Measurements from ENCODE around the gene MRTFB. TPM values are rescaled to one million over a fixed set of nuclear protein-coding genes. Genes with fewer than 3 reads are reported as not detected.

The MRTFB gene
- total RNA-seq, 3 donors from 2014 or later (not counting 1 experiment from before 2014, with no cell fraction given): 12.8 to 22.8 (median 19.6) TPM

DNA sequence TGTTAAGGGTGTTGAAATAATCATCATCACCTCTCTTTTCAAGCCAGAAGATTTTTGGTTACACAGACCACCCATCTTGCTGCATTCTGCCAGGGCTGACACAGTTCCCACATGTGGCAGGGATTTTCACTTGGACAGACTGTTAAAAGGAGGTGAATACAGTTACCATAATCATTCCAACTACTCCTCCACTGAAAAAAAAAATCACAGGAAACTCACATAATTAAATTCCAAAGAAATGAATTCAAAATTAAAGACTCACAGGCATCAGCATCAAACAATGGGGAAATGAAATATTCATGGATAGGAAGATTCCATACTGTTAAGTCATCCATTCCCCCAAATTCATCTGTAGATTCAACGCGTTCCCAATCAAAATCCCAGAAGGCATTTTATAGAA is 209.4 kb downstream of the MRTFB start:
- WGBS (ENCODE audit: insufficient coverage): no CpG with 5 or more reads among the region's 2 CpGs
- no peaks in the 10 kb centered on the region for H3K9me3 ChIP-seq (ENCODE audit: control insufficient read depth, insufficient read depth, low read length)
- intact Hi-C loops (cut with micrococcal nuclease): no loop called here
- Mint-ChIP-seq H3K27me3 (ENCODE audit: low read depth in 2 of 2) (peaks cover 7 to 8% of the 10 kb centered on the region in 2 donors), H3K36me3 (no peaks in the 10 kb centered on the region), H3K27ac (no peak overlapping the region), H3K9me3 (no peaks in the 10 kb centered on the region), H3K4me1 (peaks cover 13 to 14% of the 10 kb centered on the region in 2 donors), H3K4me3 (no peak overlapping the region)
- H3K4me1 ChIP-seq (ENCODE audit: control insufficient read depth, insufficient read depth, low read length): peaks cover 4% of the 10 kb centered on the region
- H3K27ac ChIP-seq (ENCODE audit: low read length): no peak overlapping the region
- H3K27me3 ChIP-seq (ENCODE audit: control insufficient read depth, insufficient read depth, low read length): no peaks in the 10 kb centered on the region
- TF ChIP-seq, protein P1, sequence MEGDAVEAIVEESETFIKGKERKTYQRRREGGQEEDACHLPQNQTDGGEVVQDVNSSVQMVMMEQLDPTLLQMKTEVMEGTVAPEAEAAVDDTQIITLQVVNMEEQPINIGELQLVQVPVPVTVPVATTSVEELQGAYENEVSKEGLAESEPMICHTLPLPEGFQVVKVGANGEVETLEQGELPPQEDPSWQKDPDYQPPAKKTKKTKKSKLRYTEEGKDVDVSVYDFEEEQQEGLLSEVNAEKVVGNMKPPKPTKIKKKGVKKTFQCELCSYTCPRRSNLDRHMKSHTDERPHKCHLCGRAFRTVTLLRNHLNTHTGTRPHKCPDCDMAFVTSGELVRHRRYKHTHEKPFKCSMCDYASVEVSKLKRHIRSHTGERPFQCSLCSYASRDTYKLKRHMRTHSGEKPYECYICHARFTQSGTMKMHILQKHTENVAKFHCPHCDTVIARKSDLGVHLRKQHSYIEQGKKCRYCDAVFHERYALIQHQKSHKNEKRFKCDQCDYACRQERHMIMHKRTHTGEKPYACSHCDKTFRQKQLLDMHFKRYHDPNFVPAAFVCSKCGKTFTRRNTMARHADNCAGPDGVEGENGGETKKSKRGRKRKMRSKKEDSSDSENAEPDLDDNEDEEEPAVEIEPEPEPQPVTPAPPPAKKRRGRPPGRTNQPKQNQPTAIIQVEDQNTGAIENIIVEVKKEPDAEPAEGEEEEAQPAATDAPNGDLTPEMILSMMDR (IDR thresholded peaks at IDR 0.05): no peak
- DNase-seq: no peak
- ATAC-seq: no peak
- H3K4me3 ChIP-seq (ENCODE audit: low read length): no peak overlapping the region
- no peaks in the 10 kb centered on the region for H3K36me3 ChIP-seq (ENCODE audit: control insufficient read depth, insufficient read depth, low read length)

DNA sequence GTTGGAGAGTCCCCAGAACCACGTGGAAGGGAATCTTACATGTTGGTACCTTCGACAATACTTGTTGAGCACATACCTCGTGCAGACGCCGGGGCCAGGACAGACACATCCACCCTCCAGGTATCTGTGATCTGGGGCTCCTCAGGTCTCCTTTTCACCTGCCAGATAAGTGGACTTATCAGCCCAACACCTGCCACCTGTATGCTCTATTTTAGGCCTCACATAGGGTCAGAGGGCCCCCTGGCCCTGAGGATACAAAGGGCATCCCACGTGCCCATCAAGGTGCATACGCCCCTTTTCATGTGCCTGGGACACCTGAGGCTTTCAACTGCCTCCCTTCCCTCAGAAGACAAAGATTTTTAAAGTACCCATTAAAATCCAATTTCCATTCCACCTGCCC is 212.7 kb downstream of the MRTFB start:
- no peak for DNase-seq
- 86% methylated on average over 7 of the region's 7 CpGs for WGBS (ENCODE audit: insufficient coverage)

DNA sequence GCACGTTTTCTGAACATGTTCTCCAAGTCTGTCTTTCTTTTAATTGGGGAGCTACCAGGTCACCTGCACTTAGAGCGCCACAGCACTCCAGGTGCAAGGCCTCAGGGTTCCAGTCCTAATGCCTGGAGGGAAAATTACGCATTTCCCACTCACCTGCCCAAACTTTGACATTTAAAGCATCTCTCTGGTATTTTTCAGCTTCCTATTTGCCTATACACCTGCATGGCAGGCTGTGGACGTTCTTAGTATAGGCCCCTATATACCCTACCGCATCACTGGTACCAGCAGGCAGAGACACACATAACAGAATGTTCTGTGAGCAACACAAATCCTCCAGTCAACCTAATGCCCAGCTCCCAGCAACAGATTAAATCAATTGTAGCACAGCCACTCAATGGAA is 213.3 kb downstream of the MRTFB start:
- no peak for ATAC-seq
- H3K36me3 ChIP-seq (ENCODE audit: control insufficient read depth, insufficient read depth, low read length): no peaks in the 10 kb centered on the region
- H3K27ac Mint-ChIP-seq: peak overlapping the region in 1 of 2 donors; percentile 90
- H3K27me3 Mint-ChIP-seq (ENCODE audit: low read depth in 2 of 2): no peaks in the 10 kb centered on the region
- peak overlapping the region; percentile 92 for H3K4me3 Mint-ChIP-seq
- H3K9me3 Mint-ChIP-seq: peaks cover 3 to 5% of the 10 kb centered on the region in 2 donors
- peaks cover 5% of the 10 kb centered on the region for H3K9me3 ChIP-seq (ENCODE audit: control insufficient read depth, insufficient read depth, low read length)
- H3K4me1 Mint-ChIP-seq: peaks cover 23 to 36% of the 10 kb centered on the region in 2 donors
- intact Hi-C loops (cut with micrococcal nuclease): no loop called here
- DNase-seq: no peak
- H3K36me3 Mint-ChIP-seq: peaks cover 6% of the 10 kb centered on the region
- TF ChIP-seq, protein P1 (IDR thresholded peaks at IDR 0.05): no peak
- 92% methylated on average over 5 of the region's 5 CpGs for whole genome bisulfite sequencing (ENCODE audit: insufficient coverage)
- no peaks in the 10 kb centered on the region for H3K27me3 ChIP-seq (ENCODE audit: control insufficient read depth, insufficient read depth, low read length)
- H3K27ac ChIP-seq (ENCODE audit: low read length): no peak overlapping the region
- H3K4me1 ChIP-seq (ENCODE audit: control insufficient read depth, insufficient read depth, low read length): peaks cover 17% of the 10 kb centered on the region
- H3K4me3 ChIP-seq (ENCODE audit: low read length): no peak overlapping the region

More for the DNA sequence above, 212.7 kb downstream of the MRTFB start:
- Histone ChIP-seq H3K36me3 (ENCODE audit: control insufficient read depth, insufficient read depth, low read length) (no peaks in the 10 kb centered on the region), H3K9me3 (ENCODE audit: control insufficient read depth, insufficient read depth, low read length) (no peaks in the 10 kb centered on the region), H3K4me1 (ENCODE audit: control insufficient read depth, insufficient read depth, low read length) (peaks cover 17% of the 10 kb centered on the region), H3K27ac (ENCODE audit: low read length) (no peak overlapping the region), H3K4me3 (ENCODE audit: low read length) (no peak overlapping the region), H3K27me3 (ENCODE audit: control insufficient read depth, insufficient read depth, low read length) (no peaks in the 10 kb centered on the region)
- Mint-ChIP-seq H3K27me3 (ENCODE audit: low read depth in 2 of 2) (peaks cover 3 to 4% of the 10 kb centered on the region in 2 donors), H3K27ac (no peak overlapping the region), H3K36me3 (no peaks in the 10 kb centered on the region), H3K9me3 (no peaks in the 10 kb centered on the region), H3K4me1 (peaks cover 23 to 32% of the 10 kb centered on the region in 2 donors), H3K4me3 (no peak overlapping the region)
- ATAC-seq: no peak
- intact Hi-C loops (cut with micrococcal nuclease): no loop called here
- TF ChIP-seq, protein P1 (IDR thresholded peaks at IDR 0.05): no peak

DNA sequence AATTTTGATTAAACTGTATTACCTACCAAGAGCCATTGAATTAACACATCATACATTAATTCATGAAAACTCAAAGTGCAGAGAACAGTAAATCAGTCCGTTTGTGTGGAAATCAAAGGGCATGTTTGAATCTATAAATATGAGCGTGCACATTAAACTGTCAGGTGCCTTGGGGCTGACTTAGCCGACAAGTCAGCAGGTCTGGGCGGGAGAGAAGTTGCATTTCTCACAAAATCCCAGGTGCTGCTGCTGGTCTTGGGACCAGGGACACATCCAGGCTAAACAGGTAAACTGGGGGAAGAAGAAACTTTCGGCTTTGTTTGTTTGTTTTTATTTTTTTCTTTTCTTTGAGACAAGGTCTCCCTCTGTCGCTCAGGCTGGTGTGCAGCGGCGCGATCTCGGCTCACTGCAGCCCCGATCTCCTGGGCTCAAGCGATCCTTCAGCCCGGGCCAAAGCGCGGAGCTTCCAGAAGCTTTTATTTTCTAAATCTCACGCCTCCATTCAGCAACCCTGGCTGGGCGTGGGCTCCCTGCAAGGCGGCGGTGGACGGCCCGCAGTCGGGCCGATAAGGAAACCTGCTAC is 213.9 kb downstream of the MRTFB start:
- no peaks in the 10 kb centered on the region for H3K27me3 Mint-ChIP-seq (ENCODE audit: low read depth in 2 of 2)
- no peaks in the 10 kb centered on the region for H3K27me3 ChIP-seq (ENCODE audit: control insufficient read depth, insufficient read depth, low read length)
- H3K36me3 ChIP-seq (ENCODE audit: control insufficient read depth, insufficient read depth, low read length): no peaks in the 10 kb centered on the region
- peak overlapping the region; percentile 98 for H3K4me3 ChIP-seq (ENCODE audit: low read length)
- no peak for DNase-seq
- under 1% methylated on average over 23 of the region's 23 CpGs for WGBS (ENCODE audit: insufficient coverage)
- H3K4me1 Mint-ChIP-seq: peaks cover 23 to 36% of the 10 kb centered on the region in 2 donors
- H3K4me1 ChIP-seq (ENCODE audit: control insufficient read depth, insufficient read depth, low read length): peaks cover 17% of the 10 kb centered on the region
- TF ChIP-seq, protein P1 (IDR thresholded peaks at IDR 0.05): no peak
- H3K27ac ChIP-seq (ENCODE audit: low read length): peak overlapping the region; percentile 56
- intact Hi-C loops (cut with micrococcal nuclease): loop anchor here (1.0 kb wide), 1 partner anchor 366 kb away; no protein-coding TSS in a partner anchor
- H3K4me3 Mint-ChIP-seq: peak overlapping the region; percentile 92
- peaks cover 11% of the 10 kb centered on the region for H3K9me3 ChIP-seq (ENCODE audit: control insufficient read depth, insufficient read depth, low read length)
- H3K9me3 Mint-ChIP-seq: peaks cover 3 to 6% of the 10 kb centered on the region in 2 donors
- H3K36me3 Mint-ChIP-seq: peaks cover 8% of the 10 kb centered on the region
- H3K27ac Mint-ChIP-seq: peak overlapping the region; percentile 90 to 93
- ATAC-seq: peak; percentile 46 to 57 (median 51)

Data from natural killer cell (primary cell).